ENCODE data around the gene TNFRSF13B. TPM values are rescaled to one million over a fixed set of nuclear protein-coding genes. Genes with fewer than 3 reads are reported as not detected.
A peak's percentile ranks its signal among the peaks of the same experiment; 100 is the strongest.
"Not testable (repeated sequence)": the region's sequence is repeated elsewhere in the genome, so short reads cannot be mapped to it uniquely, and the experiment has no call there.

The TNFRSF13B gene
- total RNA-seq, 1 experiment from 2014 or later, result not detected

DNA sequence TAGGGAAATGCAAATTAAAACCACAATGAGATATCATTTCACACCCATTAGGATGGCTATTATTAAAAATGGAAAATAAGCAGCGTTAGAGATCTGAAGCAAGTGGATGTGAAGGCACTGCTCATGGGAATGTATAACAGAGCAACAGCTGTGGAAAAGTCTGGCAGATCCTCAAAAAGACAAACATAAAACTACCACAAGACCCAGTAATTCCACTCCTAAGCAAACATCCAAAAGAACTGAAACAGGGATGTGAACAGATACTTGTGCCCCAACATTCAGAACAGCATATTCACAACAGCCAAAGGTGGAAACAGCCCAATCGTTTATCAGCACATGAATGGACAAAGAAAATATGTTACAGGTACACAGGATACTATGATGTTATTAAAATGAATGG is 10.9 kb downstream of the TNFRSF13B start:
- peak; percentile 41 for DNase-seq (ENCODE audit: low read depth)

DNA sequence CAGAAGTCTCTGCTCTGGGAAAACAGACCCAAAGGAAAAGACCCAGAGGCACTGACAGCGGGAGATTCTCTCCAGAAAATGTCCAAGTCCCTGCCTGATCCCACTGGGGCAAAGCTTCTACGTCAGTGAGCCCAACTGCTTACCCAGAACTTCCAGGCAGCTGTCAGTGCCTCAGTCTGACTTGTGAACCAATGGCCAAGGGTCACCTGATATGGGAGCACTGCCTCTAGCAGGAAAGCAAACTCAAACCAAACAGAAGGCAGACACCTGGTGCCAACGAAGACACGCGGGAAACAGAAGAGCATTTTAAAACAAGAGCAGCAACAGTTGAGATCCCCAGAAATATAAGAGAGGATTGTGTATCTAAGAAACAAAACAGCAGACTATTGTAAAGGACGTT is 16.9 kb downstream of the TNFRSF13B start:
- DNase-seq (ENCODE audit: low read depth), result not testable (repeated sequence)

DNA sequence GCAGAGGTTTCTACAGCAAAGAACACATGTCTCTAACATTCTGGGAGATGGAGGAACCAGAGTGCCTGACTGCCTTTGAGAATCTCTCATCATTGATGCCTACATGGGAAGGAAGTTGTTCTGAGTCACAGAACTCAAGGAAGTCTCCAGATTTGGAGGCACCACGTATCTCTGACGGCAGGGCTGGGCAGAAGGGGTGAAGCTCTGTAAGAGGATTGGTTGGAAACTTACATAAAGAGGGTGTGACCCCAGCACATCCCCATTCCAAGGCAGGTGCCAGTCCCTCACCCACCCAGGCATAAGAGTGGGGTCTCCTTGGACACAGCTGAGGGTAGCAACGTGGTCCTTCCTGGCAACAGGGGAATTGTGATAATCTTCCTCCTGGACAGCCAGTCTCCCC is 17.4 kb downstream of the TNFRSF13B start:
- no peak for DNase-seq (ENCODE audit: low read depth)

DNA sequence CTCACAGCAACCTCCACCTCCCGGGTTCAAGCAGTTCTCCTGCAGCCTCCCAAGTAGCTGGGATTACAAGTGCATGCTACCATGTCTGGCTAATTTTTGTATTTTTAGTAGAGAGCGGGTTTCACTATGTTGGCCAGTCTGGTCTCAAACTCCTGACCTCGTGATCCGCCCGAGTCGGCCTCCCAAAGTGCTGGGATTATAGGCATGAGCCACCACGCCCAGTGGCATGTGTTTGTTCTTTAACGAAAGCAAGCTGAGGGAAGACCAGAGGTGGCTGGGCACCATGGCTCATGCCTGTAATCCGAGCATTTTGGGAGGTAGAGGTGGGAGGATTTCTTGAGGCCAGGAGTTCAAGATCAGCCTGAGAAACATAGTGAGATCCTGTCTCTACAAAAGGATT is 18.1 kb downstream of the TNFRSF13B start:
- no peak for DNase-seq (ENCODE audit: low read depth)

DNA sequence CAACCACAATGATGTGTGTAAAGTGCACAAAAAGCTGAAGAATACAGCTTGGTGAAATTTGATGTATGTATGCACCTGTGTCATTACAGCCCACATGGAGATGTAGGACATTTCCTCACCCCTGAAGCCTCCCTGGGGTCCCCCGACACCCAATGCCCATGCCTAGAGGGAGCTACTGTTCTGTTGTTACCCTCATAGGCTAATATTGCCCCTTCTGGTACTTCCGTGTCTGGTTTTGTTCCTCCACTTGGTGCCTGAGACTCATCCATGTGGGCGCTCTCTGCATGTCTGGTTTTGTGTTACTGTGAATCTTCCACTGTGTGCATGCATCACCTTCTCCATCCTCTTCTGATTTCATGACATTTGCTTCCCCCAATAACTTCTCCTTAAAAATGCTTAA is 18.6 kb downstream of the TNFRSF13B start:
- DNase-seq (ENCODE audit: low read depth), result no peak

DNA sequence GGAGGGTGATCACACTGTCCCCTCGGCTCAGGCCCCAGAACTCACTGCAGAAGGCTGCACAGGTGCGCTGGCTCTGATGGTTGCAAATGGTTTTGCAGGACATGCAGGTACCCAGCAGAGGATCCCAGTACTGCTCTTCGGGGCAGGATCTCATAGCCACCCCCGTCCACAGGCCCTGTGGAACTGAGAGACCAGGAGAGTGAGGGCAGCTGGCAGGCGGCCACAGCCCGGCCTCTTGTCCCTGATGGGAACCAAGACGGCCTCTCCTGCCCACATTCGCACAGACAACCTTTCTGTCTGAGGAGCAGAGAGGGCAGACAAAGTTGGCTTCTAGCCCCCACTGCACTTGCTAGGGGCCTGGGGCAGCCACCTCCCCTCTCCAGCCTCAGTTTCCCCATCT is 19.5 kb downstream of the TNFRSF13B start:
- no peak for DNase-seq (ENCODE audit: low read depth)

DNA sequence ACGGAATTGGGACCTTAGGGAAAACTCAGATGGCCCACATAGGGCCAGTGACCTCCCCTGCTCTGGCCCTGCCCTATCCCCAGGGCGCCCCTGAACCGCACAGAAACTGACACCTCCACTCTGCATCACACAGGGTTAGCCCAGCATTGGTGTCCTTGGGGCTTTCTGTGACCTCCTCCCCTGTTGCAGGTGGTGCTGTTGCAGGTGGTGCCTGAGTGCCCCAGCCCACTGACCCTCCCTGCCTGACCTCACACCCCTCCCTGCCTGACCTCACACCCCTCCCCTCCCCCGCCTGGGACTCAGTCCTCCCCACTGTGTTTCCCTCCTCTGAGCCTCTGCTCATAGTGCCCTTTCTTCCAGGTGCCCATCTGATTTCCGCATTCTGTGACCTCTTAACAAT is 21.4 kb downstream of the TNFRSF13B start:
- DNase-seq (ENCODE audit: low read depth), result no peak

DNA sequence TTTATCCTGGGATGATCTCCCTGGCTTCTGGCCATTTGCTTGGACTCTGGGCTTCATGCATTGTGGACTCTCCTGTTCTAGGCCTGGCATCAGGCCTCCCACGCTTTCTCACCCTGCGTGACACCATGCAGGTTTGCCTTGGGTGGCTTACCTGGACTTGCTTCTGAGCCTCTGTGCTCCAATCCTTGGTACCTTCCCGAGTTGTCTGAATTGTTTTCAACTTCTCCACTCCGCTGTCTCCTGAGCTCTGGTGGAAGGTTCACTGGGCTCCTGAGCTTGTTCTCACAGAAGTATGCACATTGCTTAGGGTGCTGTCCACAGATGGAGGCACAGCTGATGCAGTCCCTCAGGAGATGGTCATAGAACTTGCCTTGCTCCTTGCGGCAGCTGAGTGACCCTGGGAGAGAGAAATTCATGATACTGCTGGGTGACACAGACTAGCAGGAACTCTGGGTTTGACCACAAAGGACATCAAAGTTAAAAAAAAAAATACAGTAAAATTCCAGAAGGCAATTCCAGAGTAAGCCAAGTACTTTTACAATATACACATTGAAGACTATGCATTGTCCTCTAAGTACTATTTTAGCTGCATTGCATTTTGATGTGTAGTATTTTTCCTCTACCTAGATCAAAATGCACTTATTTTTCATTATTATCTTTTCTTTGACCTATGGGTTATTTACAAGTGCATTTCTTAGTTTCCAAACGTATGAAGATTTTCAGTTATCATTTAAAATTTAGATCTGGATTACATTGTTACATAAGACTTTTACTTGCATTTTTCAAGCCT is 23.1 kb downstream of the TNFRSF13B start:
- no peak for DNase-seq (ENCODE audit: low read depth)

DNA sequence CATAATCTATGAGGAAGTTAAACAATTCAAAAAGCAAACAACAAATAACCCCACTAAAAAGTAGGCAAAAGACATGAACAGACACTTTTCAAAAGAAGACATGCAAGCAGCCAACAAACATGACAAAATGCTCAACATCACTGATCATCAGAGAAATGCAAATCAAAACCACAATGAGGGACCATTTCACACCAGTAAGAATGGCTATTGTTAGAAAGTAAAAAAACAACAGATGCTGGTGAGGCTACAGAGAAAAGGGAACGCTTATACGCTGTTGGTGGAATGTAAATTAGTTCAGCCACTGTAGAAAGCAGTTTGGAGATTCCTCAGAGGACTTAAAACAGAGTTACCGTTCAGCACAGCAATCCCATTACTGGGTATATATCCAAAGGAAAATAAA is 24.4 kb downstream of the TNFRSF13B start:
- no peak for DNase-seq (ENCODE audit: low read depth)

DNA sequence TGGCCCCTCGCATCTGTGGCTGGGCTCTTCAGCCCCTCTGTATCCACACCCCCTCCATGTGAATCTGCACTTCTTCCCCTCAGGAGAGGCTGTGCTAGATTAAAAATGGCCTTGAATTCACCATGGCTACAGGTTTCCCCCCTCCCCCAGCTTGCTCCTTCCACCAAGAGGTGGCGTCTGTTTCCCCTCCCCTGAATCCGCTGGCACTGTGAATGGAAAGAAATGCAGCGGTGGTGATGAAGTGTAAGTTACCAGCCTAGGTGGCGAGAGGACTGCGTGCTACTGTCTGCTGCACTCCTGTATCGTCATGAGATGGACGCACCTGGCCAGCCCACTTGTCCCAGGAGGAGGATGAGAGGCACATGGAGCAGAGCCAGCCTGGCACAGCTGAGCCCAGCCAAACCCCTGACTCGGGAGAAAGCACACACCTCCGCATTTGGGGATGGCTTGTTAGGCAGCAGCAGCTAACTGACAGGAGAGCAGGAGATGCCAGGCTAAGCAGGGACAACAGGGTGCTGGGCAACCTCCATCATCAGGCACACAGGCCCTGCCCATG is 26.2 kb downstream of the TNFRSF13B start:
- no peak for DNase-seq (ENCODE audit: low read depth)

DNA sequence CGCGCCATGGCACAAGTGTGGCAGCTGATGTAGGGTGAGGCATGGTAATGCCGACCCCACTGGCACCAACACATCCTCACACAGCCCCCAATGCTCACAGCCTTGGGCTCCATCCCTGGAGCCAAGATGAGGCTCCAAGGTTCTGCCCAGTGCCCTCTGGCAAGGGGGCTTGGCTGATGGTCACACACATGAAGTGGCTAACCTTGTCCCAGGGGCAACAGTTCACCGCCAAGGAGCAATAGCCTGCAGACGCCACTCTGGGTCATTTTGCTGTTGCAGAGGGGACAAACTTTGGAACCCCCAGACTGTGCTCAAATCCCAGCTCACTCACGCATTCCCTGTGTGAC is 26.8 kb downstream of the TNFRSF13B start:
- DNase-seq (ENCODE audit: low read depth), result no peak

DNA sequence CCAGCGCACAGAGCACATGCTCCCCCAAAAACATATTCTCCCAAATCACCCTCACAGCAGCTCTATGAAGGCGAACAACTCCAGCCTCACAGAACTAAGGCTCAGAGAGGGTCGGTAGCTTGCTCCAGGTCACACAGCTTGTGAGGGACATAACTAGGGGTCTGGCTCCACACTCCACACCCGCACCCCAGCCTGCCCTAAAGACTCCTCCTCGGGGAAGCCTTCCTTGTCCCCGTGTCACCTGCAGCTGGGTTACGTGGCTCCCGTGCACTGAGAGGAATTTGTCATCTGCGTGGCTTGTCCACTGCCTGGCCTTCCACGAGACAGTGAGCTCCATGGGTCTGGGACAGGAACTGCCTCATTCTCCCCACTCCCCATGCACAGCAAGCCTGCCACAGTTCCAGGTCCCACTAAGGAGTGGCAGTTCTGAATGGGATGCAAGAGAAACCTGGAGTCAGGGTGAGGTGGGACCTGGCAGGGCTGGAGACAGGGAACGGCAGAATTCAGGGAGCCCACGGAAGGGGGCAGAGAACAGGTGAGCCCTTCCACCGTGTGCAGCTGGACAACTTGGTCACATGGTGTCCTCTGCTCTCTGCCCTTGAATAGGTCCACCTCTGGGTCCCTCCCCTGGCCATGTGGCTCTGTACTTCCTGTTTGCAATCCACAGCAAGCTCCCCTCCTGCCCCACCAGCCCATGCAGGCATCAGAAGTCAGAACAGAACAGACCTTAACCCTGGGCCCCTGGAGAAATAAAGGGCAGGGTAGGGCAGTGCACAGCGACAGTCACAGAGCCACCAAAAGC is 27.4 kb downstream of the TNFRSF13B start:
- DNase-seq (ENCODE audit: low read depth), result no peak

DNA sequence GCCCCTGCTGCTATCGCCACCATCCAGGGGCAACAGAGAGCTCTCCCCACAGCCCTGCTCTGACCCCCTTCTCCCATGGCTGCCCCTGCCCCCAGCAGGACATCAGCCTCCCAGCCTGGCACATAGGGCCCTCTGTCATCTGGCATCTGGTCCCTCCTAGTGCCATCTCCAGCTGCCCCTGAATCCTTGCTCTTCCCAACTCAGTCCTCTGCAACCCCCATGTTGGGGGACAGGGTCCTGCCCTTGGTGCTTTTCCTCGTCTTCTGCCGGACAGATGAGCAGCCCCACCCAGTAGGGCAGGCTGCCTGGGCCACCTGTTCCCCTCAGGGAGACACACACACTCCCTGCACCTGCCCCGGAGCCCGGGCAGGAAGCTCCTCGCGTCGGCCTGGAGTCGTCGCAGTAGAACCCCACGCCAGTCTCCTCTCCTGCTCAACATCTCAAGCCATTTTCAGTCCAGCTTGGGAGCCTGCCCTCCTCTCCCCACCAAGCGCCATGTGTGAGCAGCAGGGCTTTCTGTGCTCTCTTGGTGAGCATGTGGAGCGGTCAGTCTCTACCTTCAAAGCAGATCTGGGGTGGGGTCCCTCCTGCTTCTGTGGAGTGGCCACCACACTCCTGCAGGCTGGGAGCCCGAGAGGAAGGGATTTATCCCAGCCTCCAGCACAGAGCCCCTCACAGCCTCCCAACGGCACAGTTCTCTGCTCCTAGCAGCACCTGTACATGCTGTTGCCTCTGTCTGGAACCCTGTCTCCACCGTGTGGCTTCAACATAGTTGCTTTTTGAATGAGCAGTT is 28.2 kb downstream of the TNFRSF13B start:
- DNase-seq (ENCODE audit: low read depth), result no peak

DNA sequence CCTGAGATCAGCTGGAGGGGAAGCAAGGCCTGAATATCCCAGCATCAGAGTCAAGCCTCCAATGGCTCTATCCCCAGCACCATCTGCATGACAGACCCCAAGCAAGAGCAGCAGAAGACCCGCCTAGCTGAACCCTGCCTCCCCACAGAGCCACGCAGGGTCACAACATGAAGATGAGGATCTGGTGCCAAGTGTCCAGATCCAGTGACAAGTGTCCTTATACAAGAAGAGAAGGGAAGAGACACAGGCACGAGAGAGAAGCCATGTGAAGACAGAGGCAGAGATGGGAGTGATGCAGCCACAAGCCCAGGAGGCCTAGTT is 28.9 kb downstream of the TNFRSF13B start:
- DNase-seq (ENCODE audit: low read depth), result no peak

DNA sequence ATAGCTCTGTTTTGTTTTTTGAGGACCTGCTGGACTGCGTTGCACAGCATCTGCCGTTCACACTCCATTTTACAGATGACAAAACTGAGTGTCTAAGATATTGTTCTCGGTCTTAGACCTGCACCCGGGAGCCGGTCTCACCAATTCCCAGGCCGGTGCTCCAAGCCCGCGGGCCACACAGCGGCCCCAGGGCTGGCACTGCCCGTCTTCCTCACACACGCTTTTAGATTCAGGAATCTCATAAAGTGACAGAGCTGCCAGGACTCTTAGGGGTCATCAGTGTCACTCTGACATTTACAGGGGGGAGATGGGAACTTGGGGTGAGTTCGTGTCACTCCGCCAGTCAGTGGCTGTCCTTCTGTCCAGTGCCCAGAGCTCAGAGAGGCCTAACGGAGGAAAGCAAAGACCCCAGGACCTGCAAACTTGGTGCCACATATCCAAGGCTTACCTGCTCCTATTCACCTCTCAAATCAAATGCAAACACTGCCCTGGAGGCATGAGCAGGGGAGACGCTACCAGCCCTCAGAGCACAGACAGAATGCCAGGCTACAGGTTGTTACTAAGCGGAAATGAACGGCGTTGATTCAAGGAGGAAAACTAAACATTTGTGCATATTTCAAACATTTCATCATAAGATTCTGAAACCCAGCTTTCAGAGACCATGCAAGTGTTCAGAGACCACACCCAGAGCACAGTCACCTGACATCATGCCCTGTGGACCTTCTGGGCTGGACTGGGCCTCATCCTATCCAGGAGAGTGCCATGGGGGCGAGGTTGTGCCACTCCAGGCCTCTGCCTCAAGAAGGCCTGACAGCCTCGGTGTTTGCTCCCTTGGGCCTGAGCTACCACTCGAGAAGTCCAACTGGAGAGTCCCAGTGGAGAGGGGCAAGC is 29.5 kb downstream of the TNFRSF13B start:
- no peak for DNase-seq (ENCODE audit: low read depth)

DNA sequence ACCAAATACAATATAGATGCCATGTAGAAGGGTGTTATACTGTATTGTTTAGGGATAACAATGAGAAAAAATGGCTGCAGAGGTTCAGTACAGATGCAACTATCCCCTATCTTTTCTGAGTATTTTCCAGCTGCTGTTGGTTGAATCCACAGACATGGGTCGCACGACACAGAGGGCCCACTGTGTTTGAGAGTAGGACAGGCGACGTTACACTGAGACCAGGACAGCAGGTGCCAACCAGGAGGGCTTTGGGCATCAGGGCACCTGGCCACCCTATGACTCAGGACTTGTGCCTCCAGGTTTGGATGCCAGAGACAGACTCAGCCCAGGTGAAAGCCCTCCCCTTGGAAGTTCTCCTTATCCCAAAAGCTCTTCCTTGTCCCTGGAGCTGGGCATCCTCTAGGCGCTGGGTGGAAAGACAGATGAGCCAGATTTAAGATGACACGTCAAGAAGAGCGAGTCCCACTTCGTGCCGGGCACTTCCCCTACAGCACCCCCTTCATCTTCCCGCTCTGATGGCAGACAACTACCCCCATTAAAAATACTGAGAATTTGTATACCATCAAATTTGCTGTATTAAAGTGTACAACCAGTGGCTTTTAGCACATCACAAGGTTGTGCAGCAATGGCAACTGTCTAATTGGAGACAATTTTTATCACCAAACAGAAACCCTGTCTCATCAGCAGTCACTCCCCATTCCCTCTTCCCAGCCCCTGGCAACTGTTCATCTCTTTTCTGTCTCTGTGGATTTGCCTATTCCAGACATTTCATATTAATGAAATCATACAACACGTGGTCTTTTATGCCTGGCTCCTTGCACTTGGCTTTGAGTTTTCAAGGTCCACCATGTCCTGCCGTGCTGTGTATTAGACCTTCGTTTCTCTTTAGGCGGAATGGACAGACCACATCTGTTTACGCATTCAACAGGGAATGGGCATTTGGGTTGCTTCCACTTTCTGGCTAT is 30.6 kb downstream of the TNFRSF13B start:
- no peak for DNase-seq (ENCODE audit: low read depth)

DNA sequence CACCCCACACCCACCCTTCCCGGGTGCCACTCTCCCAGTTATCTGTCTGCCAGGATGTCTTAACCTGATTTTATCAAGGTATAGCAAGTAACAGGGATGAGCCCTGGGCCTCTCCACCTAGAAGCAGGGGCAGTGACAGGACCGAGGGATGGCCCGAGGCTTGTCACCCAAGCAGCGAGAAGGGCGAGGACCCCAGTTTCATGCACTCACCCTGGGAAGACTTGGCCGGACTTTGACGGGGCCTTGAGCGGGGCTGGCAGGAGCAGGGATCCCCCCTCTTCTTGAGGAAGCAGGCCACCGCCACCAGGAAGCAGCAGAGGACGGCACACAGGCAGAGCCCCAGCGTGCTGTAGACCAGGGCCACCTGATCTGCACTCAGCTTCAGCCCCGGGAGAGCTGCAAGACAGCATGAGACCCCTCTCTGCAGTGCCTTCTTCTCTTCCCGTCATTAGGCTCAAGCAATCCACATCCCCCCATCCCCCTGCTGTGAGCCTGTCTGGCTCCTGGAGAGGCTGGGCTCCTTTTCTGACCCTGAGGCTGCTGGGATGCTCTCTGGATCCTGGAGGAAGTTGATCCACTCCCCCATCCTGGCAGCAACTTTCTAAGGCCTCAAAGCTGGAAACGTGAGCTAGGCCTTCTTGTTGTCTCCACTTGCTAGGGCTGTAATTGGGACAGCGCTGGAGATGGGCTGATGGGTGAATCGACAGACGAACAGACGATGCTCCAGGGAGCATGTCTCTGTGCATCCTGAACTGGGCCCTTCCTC is 31.6 kb downstream of the TNFRSF13B start:
- no peak for DNase-seq (ENCODE audit: low read depth)

DNA sequence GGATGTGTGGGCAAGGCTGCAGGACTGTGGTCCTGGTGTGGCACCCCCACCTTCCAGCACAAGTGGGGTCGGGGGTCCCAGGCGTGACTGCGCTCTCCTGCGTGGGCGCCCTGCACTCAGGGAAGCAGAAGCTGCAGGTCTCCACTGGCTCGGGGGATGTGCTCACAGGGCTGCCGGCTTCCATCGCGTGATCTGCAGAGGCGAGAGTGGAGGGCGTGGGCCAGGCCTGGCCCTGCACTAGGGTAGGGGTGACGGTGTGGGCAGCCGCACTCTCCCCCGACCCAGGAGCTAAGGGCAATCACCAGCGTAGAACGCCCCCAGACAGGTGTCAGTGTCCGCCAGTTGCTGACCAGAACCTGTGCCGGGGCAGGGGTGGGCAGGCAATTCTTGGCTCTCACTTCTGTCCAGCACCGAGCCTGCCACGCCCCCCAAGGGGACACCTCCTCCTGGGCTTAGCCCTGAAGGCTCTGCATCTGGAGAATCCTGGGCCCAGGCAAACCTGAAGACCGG is 32.3 kb downstream of the TNFRSF13B start:
- no peak for DNase-seq (ENCODE audit: low read depth)

DNA sequence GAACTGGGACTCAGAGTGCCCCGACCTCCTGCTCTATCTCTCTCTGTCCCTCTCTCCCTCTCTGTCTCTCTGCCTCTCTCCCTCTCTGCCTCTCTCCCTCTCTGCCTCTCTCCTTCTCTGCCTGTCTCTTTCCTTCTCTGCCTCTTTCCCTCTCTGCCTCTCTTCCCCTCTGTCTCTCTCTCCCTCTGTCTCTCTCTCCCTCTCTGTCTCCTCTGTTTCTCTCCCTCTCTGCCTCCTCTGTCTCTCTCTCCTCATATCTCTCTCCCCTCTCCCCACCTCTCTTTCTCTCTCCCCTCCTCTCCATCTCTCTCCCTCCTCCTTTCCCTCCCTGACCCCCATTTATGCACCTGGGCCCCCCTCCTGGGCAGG is 32.7 kb downstream of the TNFRSF13B start:
- no peak for DNase-seq (ENCODE audit: low read depth)

Measured in LHCN-M2 (cell line).